Parathyroid adenoma (tissue), 2 donors: ENCODE measurements around the gene DCP1A.

Experiments
- H2AFZ ChIP-seq: fragments of 300-600 bp; sonication (generic); one replicate; pipeline ENCODE4 v1.7.0; 2017; ENCODE audit warnings: antibody characterized with exemption, mild to moderate bottlenecking
- H3K27ac ChIP-seq: fragments of 300-600 bp; sonication (generic); one replicate; pipeline ENCODE4 v1.7.0; 2017
- H3K27me3 ChIP-seq: fragments of 300-600 bp; sonication (generic); one replicate; pipeline ENCODE4 v1.7.0; 2017; ENCODE audit warnings: low read length; ENCODE audit not compliant: control insufficient read depth, insufficient read depth
- H3K36me3 ChIP-seq: fragments of 300-600 bp; sonication (generic); one replicate; pipeline ENCODE4 v1.7.0; 2017; ENCODE audit warnings: low read length; ENCODE audit not compliant: control insufficient read depth, insufficient read depth
- H3K4me1 ChIP-seq: fragments of 300-600 bp; sonication (generic); one replicate; pipeline ENCODE4 v1.7.0; 2017; ENCODE audit warnings: control low read depth
- H3K4me2 ChIP-seq: fragments of 300-600 bp; sonication (generic); one replicate; pipeline ENCODE4 v1.7.0; 2017; ENCODE audit warnings: low read length
- H3K4me3 ChIP-seq: fragments of 300-600 bp; sonication (generic); one replicate; pipeline ENCODE4 v1.7.0; 2017; ENCODE audit warnings: low read depth, low read length
- H3K79me2 ChIP-seq: fragments of 300-600 bp; sonication (generic); one replicate; pipeline ENCODE4 v1.7.0; 2017; ENCODE audit warnings: control low read depth
- H3K9ac ChIP-seq: fragments of 300-600 bp; sonication (generic); one replicate; pipeline ENCODE4 v1.7.0; 2017; ENCODE audit warnings: mild to moderate bottlenecking
- H3K9me3 ChIP-seq: fragments of 300-600 bp; sonication (generic); one replicate; pipeline ENCODE4 v1.7.0; 2017; ENCODE audit warnings: low read length; ENCODE audit not compliant: control insufficient read depth
- TF ChIP-seq, protein P1 (sequence below): fragments of 300-600 bp; sonication (generic); IDR thresholded peaks from one replicate; pipeline ENCODE4 v1.7.0; 2017; ENCODE audit warnings: antibody characterized with exemption, mild to moderate bottlenecking
- donor health status: primary hyperparathyroidism.

Gene DCP1A

DNA sequence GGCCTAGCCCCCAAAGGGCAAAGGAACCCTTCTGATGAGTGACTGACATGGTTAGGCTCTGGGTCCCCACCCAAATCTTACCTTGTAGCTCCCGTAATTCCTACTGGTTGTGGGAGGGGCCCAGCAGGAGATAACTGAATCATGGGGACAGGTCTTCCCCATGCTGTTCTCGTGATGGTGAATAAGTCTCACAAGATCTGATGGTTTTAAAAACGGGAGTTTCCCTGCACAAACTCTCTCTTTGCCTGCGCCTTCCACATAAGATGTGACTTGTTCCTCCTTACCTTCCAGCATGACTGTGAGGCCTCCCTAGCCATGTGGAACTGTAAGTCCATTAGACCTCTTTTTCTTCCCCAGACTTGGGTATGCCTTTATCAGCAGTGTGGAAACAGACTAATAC is 108.5 kb downstream of the DCP1A start:
- no peak overlapping the region for H3K4me2 ChIP-seq
- H3K36me3 ChIP-seq, result no peaks in the 10 kb centered on the region
- no peaks in the 10 kb centered on the region for H3K79me2 ChIP-seq
- H3K27ac ChIP-seq, result no peak overlapping the region
- no peaks in the 10 kb centered on the region for H3K27me3 ChIP-seq
- H3K9me3 ChIP-seq, result no peaks in the 10 kb centered on the region
- H3K4me3 ChIP-seq, result no peak overlapping the region
- no peak overlapping the region for H2AFZ ChIP-seq
- TF ChIP-seq, protein P1, sequence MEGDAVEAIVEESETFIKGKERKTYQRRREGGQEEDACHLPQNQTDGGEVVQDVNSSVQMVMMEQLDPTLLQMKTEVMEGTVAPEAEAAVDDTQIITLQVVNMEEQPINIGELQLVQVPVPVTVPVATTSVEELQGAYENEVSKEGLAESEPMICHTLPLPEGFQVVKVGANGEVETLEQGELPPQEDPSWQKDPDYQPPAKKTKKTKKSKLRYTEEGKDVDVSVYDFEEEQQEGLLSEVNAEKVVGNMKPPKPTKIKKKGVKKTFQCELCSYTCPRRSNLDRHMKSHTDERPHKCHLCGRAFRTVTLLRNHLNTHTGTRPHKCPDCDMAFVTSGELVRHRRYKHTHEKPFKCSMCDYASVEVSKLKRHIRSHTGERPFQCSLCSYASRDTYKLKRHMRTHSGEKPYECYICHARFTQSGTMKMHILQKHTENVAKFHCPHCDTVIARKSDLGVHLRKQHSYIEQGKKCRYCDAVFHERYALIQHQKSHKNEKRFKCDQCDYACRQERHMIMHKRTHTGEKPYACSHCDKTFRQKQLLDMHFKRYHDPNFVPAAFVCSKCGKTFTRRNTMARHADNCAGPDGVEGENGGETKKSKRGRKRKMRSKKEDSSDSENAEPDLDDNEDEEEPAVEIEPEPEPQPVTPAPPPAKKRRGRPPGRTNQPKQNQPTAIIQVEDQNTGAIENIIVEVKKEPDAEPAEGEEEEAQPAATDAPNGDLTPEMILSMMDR, result no peak
- no peak overlapping the region for H3K9ac ChIP-seq
- H3K4me1 ChIP-seq, result no peaks in the 10 kb centered on the region

DNA sequence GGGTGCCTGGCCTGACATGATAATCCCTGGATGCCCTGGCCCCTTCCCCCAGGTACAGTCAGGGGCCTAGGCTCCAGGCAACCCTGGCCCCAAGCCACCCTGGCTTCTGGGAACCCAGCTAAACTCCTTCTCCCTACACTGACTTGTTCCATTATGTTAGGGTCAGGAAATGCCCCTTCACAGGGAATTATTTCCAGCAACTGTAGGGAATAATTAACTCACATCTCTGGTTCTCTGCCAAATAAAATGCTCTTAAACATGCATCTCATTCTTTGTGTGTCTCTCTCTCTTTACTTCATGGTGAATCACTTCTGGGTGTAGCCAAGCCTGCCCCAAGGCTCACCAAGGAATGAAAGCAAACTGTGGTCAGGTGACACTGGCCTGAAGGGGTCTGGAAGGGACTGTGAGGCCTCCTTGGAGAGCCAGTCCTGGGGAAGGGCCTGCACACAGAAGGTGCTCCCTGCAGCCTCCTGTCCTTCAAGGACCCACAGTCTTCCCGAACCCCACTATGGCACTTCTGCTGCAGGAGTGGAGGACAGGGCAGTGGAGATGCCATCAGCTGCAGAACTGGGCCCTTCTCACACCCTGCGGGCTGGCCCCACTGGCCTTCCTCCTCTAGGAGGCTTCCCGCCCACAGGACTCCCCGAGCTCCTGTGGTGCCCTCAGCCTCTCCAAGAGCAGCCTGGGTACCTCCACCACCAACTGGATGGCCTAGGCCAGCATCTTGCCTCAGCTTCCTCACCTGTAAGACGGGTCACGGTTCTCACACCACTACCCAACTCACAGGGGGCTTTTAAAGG is 109.1 kb downstream of the DCP1A start:
- Histone ChIP-seq H3K4me2 (no peak overlapping the region), H3K4me3 (no peak overlapping the region), H3K36me3 (no peaks in the 10 kb centered on the region), H3K27me3 (no peaks in the 10 kb centered on the region), H3K4me1 (no peaks in the 10 kb centered on the region), H3K27ac (no peak overlapping the region), H2AFZ (no peak overlapping the region), H3K9me3 (no peaks in the 10 kb centered on the region), H3K9ac (no peak overlapping the region), H3K79me2 (no peaks in the 10 kb centered on the region)
- TF ChIP-seq, protein P1, result no peak

DNA sequence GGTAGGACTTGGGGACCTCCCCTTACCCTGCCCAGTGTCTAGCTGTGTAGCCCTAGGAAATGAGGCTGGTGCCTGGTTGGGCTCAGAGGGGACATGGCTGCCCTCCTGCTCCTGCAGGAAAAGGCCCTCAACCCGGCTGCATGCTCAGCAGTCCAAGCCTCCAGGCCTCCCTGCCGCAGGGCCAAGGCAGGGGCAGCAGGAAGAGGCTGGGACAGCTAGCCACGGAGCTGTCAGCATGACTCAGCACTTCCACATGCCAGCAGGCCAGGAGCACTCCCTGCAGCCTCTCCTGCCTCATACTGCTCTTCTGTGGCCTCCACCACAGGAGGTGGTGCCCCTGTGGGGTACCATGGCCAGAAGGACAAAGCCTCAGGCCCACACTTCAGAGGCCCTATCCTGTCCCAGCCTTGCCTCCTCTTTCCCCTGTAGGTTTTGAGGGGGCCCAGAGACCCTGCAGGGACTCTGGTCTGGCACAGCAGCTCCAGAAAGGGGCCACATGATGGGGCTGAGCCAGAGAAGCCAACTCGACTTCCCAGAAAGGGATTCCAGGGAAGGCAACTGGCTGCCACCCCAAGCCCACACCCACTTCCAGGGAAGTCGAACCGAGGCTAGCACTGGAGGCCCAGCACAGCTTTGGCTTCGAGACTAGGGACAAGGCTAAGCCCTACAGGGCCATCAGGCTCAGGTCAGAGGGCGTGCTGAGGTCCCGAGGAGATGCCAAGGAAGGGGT is 111.1 kb downstream of the DCP1A start:
- TF ChIP-seq, protein P1, result no peak
- H3K4me1 ChIP-seq, result no peaks in the 10 kb centered on the region
- H3K4me3 ChIP-seq, result no peak overlapping the region
- H3K36me3 ChIP-seq, result no peaks in the 10 kb centered on the region
- H3K4me2 ChIP-seq, result no peak overlapping the region
- H3K9ac ChIP-seq, result no peak overlapping the region
- H3K27ac ChIP-seq, result no peak overlapping the region
- no peaks in the 10 kb centered on the region for H3K27me3 ChIP-seq
- H3K9me3 ChIP-seq, result no peaks in the 10 kb centered on the region
- H3K79me2 ChIP-seq, result no peaks in the 10 kb centered on the region
- H2AFZ ChIP-seq, result no peak overlapping the region

DNA sequence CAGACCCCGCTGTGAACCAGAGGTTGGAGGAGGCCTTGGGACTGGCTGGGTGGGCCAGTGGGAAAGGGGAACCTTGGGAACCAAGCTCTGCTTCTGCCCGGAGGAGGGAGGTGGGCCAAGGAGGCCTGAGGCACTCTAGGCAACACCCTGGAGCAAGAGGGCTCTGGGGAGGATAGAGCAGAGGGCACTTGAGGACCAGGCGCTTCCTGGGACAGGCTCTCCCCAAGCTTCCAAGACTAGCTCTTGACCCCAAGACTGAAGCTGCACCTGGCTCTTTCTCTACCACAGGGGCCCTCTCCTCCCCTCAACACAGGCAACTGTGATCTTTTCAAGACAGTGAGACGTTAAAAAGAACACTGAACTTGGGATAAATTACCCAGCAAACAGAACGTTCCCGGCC is 111.8 kb downstream of the DCP1A start:
- no peak overlapping the region for H2AFZ ChIP-seq
- H3K4me2 ChIP-seq, result no peak overlapping the region
- H3K27ac ChIP-seq, result no peak overlapping the region
- H3K27me3 ChIP-seq, result no peaks in the 10 kb centered on the region
- no peaks in the 10 kb centered on the region for H3K9me3 ChIP-seq
- H3K9ac ChIP-seq, result no peak overlapping the region
- no peaks in the 10 kb centered on the region for H3K79me2 ChIP-seq
- H3K4me3 ChIP-seq, result no peak overlapping the region
- no peaks in the 10 kb centered on the region for H3K36me3 ChIP-seq
- TF ChIP-seq, protein P1, result no peak
- H3K4me1 ChIP-seq, result no peaks in the 10 kb centered on the region
